Measurements from ENCODE around the gene ZNF607. TPM values are rescaled to one million over a fixed set of nuclear protein-coding genes. Genes with fewer than 3 reads are reported as not detected.
"Not testable (repeated sequence)": the region's sequence is repeated elsewhere in the genome, so short reads cannot be mapped to it uniquely, and the experiment has no call there.

Gene ZNF607
- 23.6 TPM for total RNA-seq

DNA sequence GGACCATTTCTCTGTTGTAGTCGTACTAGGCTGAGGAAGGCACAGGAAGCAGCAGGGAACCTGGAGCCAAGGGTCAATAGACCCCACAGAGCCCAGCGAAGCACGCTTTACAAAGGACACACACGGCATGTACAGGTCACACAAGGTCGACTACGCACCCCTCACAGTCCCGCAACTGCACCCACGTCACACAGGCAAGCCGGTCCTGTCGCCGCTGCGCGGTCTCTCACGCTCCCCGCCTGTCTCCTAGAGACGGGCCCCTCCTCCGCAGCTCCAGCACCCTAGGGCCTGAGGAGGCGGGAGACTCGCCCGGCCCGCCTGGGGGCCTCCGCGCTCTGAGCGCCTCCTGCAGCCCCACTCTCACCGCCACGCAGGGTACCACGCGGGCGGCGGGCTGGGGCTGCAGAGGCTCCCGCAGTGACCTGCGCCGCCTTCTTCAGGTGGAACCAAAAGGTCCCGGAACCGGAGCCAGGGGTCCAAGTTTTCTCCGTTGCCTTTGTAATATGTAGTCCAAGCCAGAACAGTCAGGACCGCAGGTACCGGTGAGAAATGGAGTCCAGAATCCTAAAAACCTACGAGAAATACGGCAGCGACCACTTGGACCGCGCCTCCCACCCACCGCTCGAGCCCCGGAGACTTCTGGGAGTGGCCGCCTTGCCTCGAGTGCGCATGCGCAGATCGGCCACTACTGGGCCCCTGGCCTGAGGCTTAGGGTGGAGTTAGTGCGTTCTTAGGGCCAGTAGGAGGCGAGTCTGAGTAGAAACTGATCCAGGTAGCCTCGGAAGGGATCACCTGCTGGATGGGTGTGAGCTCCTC, at the start of gene ZNF607:
Gene ZNF607 (minus strand): TSS at position 651 of the 816 bp plus-strand sequence. CDS start 8,143 bp downstream, outside the sequence.
- peak; percentile 84 for DNase-seq (ENCODE audit: low spot score in 2 of 2)
- no peak for FAIRE-seq

DNA sequence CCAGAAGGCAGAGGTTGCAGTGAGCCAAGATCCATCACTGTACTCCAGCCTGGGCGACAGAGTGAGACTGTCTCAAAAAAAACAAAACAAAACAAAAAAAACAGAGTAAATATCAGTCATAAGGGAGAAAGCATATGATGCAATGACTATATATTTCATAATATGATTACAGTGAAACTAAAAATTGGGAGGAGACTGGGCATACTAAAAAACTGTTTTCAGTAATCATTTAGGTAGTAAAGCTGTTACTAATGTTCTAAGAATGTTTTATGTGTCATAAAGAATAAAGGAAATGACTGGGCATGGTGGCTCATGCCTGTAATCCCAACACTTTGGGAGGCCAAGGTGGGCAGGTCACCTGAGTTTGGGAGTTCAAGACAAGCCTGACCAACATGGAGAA, 43.9 kb upstream of the ZNF607 start:
- FAIRE-seq (no peak), DNase-seq (ENCODE audit: low spot score in 2 of 2) (no peak)

DNA sequence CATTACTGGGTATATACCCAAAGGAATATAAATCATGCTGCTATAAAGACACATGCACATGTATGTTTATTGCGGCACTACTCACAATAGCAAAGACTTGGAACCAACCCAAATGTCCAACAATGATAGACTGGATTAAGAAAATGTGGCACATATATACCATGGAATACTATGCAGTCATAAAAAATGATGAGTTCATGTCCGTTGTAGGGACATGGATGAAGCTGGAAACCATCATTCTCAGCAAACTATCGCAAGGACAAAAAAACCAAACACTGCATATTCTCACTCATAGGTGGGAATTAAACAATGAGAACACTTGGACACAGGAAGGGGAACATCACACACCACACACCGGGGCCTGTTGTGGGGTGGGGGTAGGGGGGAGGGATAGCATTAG, 38.1 kb upstream of the ZNF607 start:
- not testable (repeated sequence) for DNase-seq (ENCODE audit: low spot score in 2 of 2); FAIRE-seq

DNA sequence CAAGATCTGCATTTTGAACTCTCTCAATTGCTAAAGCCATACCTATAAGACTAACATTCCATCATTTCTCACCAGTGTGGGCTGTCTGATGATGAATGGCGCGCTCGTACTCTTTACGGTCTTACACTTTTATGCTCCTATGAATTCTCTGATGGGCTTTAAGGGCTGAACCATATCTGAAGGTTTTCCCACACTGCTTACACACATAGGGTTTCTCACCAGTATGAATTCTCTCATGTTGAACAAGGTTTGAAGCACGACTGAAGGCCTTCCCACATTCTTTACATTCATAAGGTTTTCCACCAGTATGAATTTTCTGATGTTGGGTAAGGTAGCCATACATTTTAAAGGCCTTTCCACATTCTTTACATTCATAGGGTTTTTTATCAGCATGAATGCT, 18.8 kb upstream of the ZNF607 start:
- no peak for DNase-seq (ENCODE audit: low spot score in 2 of 2)
- FAIRE-seq: no peak

DNA sequence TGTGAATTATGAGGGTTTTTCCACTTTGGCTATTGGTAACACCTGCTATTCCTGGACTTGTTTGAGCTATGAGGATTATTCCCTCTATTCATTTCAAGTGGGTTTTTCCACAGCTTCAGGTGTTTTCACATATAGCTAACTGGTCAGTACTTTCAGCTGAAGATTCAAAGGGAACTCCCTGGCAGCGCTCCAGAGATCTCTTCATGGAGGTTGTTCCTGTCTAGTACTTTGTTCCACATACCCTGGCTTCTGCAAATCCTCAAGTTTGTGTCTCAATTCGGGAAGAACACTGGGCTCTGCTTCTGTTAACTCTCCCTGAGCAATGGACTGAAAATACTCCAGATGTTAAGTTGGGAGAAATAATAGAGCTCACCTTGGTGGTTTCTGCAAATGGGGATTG, 5.6 kb upstream of the ZNF607 start:
- no peak for DNase-seq (ENCODE audit: low spot score in 2 of 2)
- FAIRE-seq: no peak

DNA sequence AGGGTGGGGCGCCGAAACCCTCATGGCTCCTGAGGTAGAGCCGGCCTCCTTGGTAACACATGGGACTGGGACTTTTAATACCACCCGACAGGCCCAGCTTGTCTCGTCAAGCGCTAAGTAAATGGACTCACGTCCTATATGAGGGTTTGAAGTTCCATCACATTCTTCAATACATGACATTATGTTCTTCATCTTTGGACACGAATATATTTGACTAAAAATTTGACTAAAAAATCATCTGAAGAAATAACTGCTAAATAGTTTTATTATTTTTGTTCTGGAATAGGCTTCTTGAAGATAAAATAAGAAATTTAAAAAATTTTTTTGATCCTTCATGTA, 335 bp upstream of the ZNF607 start:
- DNase-seq (ENCODE audit: low spot score in 2 of 2): no peak
- peak; percentile 87 for FAIRE-seq

DNA sequence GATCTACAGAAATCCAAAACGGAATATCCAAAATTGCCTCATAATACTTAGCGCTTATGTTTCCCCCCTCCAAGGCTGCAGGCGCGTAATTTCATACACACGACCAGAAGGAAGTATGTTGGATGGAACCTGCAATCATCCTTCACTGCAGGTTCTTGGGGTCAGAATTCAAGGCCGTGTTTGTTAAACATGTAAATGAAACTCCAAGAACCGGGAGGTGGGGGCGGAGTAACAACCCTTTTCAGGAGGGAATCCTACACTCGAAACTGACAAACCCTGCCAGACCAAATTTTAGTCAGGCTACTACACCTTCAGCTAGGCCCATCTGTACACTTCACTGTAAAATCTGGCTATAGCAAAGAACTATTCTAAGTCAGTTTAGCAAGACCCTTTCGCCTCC, 1.3 kb downstream of the ZNF607 start:
- FAIRE-seq (no peak), DNase-seq (ENCODE audit: low spot score in 2 of 2) (no peak)

DNA sequence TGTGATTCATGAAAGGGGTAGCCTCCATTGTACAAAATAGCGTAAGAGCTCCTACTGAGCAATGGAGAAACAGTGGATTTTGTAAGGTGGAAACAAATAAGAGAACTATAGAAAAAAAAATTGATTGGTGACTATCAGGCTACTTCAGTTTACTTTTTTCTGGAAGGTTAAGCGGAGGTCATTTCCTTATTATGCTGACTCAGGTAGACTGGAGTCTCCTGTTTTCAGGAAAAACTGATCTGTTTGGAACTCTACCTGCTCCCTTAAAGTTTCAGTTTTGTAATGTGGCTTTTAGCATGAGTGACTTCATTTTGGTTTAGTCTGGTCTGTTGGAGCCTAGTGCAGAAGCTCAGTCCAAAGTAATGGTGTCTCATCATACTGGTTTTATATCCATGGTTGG, 3.4 kb downstream of the ZNF607 start:
- DNase-seq (ENCODE audit: low spot score in 2 of 2) (no peak), FAIRE-seq (no peak)

DNA sequence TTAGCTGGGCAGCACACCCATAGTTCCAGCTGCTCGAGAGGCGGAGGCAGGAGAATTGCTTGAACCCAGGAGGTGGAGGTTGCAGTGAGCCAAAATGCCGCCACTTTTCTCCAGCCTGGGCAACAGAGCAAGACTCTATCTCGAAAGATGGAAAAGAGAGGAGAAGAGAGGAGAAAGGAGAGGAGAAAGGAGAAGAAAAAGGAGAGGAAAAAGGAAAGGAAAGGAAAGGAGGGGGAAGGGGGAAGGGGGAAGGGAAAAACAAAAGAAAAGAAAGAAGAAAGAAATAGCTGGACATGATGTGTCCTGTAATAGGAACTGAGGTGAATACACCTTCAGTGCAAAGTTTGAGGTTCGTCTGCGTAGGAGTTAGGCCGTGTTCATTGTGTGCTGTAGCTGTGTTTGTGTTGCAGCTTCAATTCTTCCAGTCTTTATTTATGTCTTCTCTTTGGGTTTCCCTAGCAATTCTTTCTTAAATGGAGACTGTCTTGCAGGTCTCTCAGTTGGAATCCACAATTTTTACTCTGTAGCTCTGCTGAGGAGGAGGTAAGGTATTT, 13.4 kb downstream of the ZNF607 start:
- FAIRE-seq (no peak), DNase-seq (ENCODE audit: low spot score in 2 of 2) (no peak)

DNA sequence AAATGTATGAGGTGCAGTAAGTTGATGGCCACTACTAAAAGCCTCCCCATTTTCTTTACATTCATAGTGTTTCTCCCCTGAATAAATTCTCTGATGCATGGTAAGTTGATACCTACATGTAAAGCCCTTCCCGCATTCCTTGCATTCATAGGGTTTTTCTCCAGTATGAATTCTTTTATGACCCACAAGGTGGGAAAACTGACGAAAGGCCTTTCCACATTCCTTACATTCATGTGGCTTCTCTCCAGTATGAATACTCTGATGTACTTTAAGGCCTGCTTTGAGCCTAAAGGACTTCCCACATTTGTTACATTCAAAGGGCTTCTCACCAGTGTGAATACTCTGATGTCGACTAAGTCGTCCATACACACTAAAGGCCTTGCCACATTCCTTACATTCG, 20.5 kb downstream of the ZNF607 start:
- DNase-seq (ENCODE audit: low spot score in 2 of 2): no peak
- no peak for FAIRE-seq

DNA sequence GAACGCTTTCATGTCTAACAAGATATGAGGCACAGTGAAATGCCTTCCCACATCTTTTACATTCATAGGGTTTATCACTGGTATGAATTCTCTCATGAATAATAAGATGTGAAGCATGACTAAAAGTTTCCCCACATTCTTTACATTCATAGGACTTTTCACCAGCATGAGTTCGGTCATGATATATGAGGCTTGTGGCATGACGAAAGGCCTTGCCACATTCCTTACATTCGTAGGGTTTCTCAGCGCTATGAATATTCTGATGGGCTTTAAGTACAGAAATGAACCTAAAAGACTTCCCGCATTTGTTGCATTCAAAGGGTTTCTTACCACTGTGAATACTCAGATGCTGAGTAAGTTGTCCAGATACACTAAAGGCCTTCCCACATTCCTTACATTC, 21.3 kb downstream of the ZNF607 start:
- DNase-seq (ENCODE audit: low spot score in 2 of 2) (no peak), FAIRE-seq (no peak)

DNA sequence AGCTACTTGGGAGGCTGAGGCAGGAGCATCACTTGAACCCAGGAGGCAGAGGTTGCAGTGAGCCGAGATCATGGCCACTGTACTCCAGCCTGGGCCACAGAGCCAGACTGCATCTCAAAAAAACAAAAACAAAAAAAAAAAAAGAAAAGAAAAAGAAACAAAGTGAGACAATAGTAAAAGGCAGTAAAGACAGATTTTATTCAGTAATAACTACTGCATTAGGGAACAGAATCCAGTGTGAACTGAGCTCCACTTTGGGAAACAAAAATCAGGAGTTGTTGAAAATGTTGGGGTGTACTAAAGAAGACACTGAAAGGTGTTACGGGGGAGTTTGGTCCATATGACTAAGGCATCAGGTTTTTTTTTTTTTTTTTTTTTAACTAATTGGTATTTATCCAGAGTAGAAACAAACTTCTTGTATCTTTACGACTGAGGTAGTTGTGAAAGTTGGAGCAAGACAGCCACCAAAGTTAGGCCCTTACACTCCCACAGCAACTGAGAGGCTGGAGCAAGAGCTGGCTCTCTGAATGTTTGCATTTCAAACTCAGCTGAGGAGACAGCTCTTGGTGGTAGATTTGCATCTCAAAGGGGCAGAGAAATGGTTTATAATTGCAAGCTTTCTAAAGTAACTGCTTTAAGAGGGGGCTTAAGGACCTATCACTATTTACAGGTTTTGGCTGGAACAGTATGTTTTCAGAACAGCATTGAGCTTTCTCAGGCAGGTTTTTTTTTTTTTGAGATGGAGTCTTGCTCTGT, 24.2 kb downstream of the ZNF607 start:
- no peak for FAIRE-seq
- DNase-seq (ENCODE audit: low spot score in 2 of 2): no peak

DNA sequence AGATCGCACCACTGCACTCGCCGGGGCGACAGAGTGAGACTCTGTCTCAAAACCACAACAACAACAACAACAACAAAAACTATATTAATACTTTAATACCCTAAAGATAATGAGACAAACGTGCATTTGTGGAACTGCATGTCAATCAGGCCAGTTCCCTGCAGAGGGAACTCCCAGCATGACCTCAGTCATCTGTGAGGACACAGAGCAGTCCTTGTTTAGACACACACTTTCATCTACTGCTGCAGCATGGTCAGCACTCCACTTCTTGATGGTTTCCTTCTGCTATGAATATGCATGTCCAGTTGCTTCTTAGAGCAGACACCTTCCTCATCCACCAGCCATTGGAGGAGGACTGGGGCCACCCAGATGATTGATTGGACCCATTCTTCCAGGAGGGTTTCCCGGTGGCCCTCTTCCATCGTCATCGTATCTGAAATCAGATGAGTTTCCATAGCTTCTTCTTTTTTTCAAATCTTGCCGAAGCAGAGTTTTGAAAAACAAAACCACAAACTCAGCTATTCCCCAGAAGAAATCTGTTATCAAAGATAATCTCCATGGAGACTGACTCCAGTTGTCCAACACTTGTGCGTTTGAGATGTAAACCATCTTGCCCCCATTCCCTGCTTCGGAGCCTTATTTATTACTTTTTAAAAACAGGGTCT, 26.5 kb downstream of the ZNF607 start:
- DNase-seq (ENCODE audit: low spot score in 2 of 2): peak; percentile 35 to 40
- FAIRE-seq: no peak

DNA sequence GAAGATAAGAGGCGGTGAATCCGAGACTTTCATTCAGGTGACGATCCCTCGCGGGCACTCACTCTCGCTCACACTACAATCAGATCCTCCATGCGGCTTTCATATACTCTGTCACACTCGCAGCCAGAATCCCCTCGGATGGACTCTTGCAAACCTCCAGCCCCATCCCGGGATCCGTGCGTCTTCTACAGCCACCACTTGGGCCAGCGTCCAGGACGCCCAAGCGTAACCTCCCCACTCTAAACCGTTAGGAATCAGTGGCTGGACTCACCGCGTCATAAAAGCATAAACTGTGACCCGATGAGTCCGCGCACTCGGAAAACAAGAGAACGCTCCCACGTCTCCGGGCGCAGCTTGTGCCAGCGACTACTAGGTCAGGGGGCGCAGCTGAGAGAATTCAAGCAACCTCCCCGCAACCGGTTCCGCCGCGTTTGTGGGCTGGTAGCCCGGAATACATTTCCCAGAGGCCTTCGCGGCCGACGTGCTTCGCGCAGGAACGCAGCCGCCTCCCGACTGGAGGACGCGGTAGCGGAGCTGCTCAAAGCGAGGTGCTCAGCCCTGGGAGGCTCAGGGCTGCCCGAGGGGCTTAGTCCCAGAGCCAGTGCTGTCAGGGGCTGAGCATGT, 27.6 kb downstream of the ZNF607 start:
- no peak for FAIRE-seq
- DNase-seq (ENCODE audit: low spot score in 2 of 2): peak; percentile 67 to 81

DNA sequence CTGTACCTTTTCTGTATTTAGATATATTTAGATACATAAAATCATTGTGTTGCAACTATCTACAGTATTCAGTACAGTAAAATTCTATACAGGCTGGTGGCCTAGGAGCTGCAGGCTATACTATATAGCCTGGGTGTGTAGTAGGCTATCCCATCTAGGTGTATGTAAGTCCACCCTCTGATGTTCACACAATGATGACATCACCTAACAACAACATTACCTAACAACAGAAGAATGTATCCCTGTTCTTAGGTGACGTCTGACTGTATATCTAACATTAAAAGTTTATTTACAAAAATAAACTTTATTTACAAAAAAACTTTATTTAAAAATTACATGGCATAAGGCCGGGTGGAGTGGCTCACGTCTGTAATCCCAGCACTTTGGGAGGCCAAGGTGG, 36.0 kb downstream of the ZNF607 start:
- DNase-seq (ENCODE audit: low spot score in 2 of 2) (no peak), FAIRE-seq (no peak)

DNA sequence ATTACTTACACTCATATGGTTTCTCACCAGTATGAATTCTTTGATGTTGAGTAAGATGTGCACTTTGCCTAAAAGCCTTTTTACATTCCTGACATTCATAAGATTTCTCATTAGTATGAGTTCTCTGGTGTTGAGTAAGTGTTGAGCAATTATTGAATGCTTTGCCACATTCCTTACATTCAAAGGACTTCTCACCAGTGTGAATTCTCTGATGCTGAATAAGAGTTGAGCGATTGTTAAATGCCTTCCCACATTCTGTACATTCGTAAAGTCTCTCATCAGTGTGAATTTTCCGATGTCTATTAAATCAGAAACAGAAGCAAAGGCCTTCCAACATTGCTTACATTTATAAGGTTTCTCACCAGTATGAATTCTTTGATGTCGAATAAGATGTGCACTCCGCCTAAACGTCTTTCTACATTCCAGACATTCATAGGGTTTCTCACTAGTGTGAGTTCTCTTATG, 50.1 kb downstream of the ZNF607 start:
- FAIRE-seq: no peak
- DNase-seq (ENCODE audit: low spot score in 2 of 2): no peak

DNA sequence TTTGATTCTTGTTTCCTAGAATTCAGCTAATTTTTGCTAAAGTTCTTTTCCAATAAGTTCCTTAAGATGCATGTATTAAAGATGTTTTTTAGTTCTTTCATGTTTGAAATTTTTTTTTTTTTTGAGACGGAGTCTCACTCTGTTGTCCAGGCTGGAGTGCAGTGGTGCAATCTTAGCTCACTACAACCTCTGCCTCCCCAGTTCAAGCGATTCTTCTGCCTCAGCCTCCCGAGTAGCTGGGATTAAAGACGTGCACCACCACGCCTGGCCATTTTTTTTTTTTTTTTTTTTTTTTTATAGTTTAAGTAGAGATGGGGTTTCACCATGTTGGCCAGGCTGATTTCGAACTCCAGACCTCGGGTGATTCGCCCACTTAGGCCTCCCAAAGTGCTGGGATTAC, 62.4 kb downstream of the ZNF607 start:
- FAIRE-seq; DNase-seq (ENCODE audit: low spot score in 2 of 2): not testable (repeated sequence)

DNA sequence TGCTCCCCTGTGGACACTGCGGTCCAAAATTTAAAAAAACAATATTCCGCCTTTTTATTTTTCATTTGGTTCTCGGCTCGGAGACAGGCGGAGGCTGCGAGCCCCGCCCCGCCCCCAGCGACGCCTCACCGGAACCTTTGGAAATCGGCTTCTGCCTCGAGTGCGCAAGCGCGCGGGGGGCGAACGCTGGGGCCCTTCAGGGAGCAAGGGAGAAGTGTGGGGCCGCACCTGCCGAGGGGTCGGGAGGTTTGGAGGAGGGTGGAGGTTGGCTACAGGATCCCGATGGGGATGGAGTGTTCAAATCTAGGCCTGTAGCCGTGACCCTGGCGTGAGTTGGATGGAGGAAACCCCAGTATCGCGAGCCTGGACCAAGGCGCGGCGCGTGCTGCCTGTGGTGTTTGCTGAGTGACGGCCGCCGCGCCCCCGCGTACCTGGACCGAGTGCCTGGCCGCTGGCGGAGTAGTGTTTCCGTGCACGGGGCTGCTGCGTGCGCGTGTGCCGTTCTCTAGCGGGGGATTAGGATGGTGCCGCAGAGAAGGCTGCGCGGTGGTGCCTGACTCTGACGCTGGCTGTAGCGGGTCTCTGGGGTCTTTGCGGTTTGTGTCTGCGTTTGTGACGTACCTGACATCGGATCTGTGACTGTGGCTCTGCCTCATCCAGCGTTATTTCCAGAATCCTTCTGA, 63.7 kb downstream of the ZNF607 start:
- DNase-seq (ENCODE audit: low spot score in 2 of 2) (peak; percentile 79 to 80), FAIRE-seq (no peak)

DNA sequence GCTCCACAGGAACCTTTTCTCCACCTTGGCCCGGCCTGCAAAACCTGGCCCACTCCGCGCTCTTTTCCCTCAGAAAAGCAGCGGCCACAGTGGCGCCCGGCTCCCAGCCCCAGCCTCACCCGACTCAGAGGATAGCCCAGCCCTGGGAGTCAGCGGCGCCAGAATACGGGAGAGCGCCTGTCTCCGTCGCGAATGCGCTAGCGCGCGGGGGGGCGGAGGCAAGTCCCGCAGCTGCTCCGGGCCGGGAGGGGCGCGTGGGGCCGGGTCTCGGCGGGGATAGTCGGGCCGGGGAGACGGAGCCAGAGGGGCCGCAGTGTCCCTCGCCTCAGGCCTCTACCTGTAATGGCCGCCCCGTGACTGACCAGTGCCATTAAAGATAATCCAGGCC, 64.3 kb downstream of the ZNF607 start, which contains the start of gene ZFP30:
Gene ZFP30 (minus strand): TSS at position 165 of the 388 bp plus-strand sequence. CDS start 7,643 bp downstream, outside the sequence.
- DNase-seq (ENCODE audit: low spot score in 2 of 2): peak; percentile 83 to 89
- FAIRE-seq: no peak
